ENCODE measurements around the gene HHAT.
"Not testable (repeated sequence)": the region's sequence is repeated elsewhere in the genome, so short reads cannot be mapped to it uniquely, and the experiment has no call there.

The HHAT gene

GRCh38 chr1:210352575-210352974, 23.9 kb downstream of the HHAT start:
- peaks cover 4% of the 10 kb centered on the region for H3K27me3 Mint-ChIP-seq (ENCODE audit: low read depth, poor library complexity)
- H3K27ac Mint-ChIP-seq, result no peak overlapping the region
- peaks cover 27% of the 10 kb centered on the region for H3K36me3 Mint-ChIP-seq (ENCODE audit: low read depth)
- TF ChIP-seq, protein P1, sequence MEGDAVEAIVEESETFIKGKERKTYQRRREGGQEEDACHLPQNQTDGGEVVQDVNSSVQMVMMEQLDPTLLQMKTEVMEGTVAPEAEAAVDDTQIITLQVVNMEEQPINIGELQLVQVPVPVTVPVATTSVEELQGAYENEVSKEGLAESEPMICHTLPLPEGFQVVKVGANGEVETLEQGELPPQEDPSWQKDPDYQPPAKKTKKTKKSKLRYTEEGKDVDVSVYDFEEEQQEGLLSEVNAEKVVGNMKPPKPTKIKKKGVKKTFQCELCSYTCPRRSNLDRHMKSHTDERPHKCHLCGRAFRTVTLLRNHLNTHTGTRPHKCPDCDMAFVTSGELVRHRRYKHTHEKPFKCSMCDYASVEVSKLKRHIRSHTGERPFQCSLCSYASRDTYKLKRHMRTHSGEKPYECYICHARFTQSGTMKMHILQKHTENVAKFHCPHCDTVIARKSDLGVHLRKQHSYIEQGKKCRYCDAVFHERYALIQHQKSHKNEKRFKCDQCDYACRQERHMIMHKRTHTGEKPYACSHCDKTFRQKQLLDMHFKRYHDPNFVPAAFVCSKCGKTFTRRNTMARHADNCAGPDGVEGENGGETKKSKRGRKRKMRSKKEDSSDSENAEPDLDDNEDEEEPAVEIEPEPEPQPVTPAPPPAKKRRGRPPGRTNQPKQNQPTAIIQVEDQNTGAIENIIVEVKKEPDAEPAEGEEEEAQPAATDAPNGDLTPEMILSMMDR (IDR thresholded peaks at IDR 0.05), result no peak
- DNase-seq, result no peak
- H3K4me1 Mint-ChIP-seq, result no peaks in the 10 kb centered on the region
- H3K9me3 Mint-ChIP-seq, result no peaks in the 10 kb centered on the region
- H3K4me3 Mint-ChIP-seq, result no peak overlapping the region

- not testable (repeated sequence) for H3K27me3 Mint-ChIP-seq (ENCODE audit: low read depth, poor library complexity); H3K4me3 Mint-ChIP-seq; H3K27ac Mint-ChIP-seq; H3K4me1 Mint-ChIP-seq; H3K9me3 Mint-ChIP-seq; DNase-seq
- H3K36me3 Mint-ChIP-seq (ENCODE audit: low read depth), result peaks cover 18% of the 10 kb centered on the region
Measured at GRCh38 chr1:210354305-210354704, 25.6 kb downstream of the HHAT start.

- no peak for DNase-seq
- TF ChIP-seq, protein P1 (IDR thresholded peaks at IDR 0.05), result no peak
- H3K9me3 Mint-ChIP-seq, result no peaks in the 10 kb centered on the region
- H3K27ac Mint-ChIP-seq, result no peak overlapping the region
- no peaks in the 10 kb centered on the region for H3K4me1 Mint-ChIP-seq
- H3K27me3 Mint-ChIP-seq (ENCODE audit: low read depth, poor library complexity), result peaks cover 9% of the 10 kb centered on the region
- H3K36me3 Mint-ChIP-seq (ENCODE audit: low read depth), result no peaks in the 10 kb centered on the region
- no peak overlapping the region for H3K4me3 Mint-ChIP-seq
Measured at GRCh38 chr1:210358626-210359025, 29.9 kb downstream of the HHAT start.

DNA sequence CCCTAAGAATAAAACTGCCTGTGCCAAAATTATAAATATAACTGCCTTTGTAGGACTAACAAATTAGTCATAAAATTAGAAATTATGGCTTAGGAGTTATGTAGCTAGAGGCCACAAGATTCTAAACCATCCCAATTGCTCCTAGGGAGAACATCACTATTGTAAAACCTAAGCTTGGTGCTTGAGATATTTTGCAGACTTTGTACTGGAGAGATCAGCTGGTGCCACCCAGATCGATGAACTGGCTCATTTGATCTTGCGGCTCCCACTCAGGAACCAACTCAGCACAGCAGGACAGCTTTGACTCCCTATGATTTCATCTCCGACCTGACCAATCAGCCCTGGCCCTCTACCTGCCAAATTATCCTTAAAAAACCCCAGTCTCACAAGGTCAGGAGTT, 30.6 kb downstream of the HHAT start:
- Mint-ChIP-seq H3K4me3 (no peak overlapping the region), H3K36me3 (ENCODE audit: low read depth) (no peaks in the 10 kb centered on the region), H3K9me3 (no peaks in the 10 kb centered on the region), H3K27me3 (ENCODE audit: low read depth, poor library complexity) (peaks cover 9% of the 10 kb centered on the region), H3K27ac (no peak overlapping the region), H3K4me1 (no peaks in the 10 kb centered on the region)
- TF ChIP-seq, protein P1 (IDR thresholded peaks at IDR 0.05), result no peak
- no peak for DNase-seq

DNA sequence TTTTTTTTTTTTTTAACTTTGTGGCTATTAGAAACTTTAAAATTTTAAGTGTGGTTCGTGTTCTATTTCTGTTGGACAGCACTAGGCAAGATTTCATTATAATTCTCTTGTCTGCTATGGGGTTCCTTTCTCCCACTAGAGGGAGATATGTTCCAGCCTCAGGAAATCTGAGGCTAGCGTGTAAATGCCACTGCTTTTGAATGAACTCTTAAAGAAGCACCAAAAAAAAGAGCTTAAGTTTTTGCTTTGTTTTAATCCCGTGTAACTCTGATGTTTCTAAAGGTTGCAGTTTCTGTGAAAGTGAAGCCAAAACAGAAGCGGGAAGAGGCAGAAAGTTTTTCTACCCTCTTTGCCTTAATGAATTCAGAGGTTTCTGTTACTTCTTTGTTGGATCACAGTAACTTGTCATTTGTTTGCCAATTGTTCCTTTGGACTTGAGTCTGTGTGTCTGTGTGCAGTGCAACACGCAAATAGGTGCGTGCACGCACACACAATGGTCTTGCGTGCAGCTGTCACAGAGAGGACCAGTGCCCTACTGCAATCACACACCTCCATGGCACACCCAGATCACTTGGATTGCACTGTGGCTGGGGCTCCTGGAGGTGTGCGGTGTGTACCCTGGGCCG, 32.3 kb downstream of the HHAT start:
- H3K4me3 Mint-ChIP-seq, result no peak overlapping the region
- peaks cover 9% of the 10 kb centered on the region for H3K27me3 Mint-ChIP-seq (ENCODE audit: low read depth, poor library complexity)
- H3K27ac Mint-ChIP-seq, result no peak overlapping the region
- TF ChIP-seq, protein P1 (IDR thresholded peaks at IDR 0.05), result peak; percentile 59
- no peaks in the 10 kb centered on the region for H3K9me3 Mint-ChIP-seq
- no peaks in the 10 kb centered on the region for H3K36me3 Mint-ChIP-seq (ENCODE audit: low read depth)
- peaks cover 6% of the 10 kb centered on the region for H3K4me1 Mint-ChIP-seq
- DNase-seq, result no peak

DNA sequence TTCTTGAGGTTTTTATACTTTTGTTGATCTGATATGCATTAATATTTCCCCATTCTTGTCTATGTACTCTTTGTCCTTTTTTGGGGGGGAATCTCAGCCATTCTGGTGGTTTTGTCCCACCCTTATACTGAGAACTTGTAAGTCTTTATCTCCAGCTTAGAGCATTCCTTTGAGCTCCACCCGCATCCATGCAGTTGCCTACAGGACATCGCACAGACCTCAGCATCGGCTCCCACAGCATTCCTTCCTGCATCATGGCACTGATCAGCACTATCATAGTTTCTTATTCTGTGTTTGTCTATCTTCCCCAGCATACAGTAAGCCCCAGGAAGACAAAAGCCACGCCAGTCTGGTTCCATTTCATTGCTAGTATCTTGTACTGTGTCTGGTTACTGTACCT, 33.0 kb downstream of the HHAT start:
- no peaks in the 10 kb centered on the region for H3K36me3 Mint-ChIP-seq (ENCODE audit: low read depth)
- H3K4me3 Mint-ChIP-seq, result no peak overlapping the region
- DNase-seq, result no peak
- H3K27ac Mint-ChIP-seq, result no peak overlapping the region
- H3K27me3 Mint-ChIP-seq (ENCODE audit: low read depth, poor library complexity), result peaks cover 9% of the 10 kb centered on the region
- H3K9me3 Mint-ChIP-seq, result no peaks in the 10 kb centered on the region
- TF ChIP-seq, protein P1 (IDR thresholded peaks at IDR 0.05), result no peak
- peaks cover 6% of the 10 kb centered on the region for H3K4me1 Mint-ChIP-seq
